WI38 (cell line): ENCODE data around the gene IMMP2L.

Source experiments
- H3K4me3 ChIP-seq: 2 replicates; pipeline ENCODE4 v1.5.1; 2011; ENCODE audit warnings: low read depth, mild to moderate bottlenecking, control low read depth, low read length
- TF ChIP-seq, protein P1 (sequence below): IDR thresholded peaks from 2 replicates; pipeline ENCODE4 v1.5.1; 2012; ENCODE audit warnings: low read depth, mild to moderate bottlenecking, control low read depth, low read length

The IMMP2L gene

GRCh38 chr7:111092406-111093236 lies 469.7 kb downstream of the IMMP2L start:
- TF ChIP-seq, protein P1, sequence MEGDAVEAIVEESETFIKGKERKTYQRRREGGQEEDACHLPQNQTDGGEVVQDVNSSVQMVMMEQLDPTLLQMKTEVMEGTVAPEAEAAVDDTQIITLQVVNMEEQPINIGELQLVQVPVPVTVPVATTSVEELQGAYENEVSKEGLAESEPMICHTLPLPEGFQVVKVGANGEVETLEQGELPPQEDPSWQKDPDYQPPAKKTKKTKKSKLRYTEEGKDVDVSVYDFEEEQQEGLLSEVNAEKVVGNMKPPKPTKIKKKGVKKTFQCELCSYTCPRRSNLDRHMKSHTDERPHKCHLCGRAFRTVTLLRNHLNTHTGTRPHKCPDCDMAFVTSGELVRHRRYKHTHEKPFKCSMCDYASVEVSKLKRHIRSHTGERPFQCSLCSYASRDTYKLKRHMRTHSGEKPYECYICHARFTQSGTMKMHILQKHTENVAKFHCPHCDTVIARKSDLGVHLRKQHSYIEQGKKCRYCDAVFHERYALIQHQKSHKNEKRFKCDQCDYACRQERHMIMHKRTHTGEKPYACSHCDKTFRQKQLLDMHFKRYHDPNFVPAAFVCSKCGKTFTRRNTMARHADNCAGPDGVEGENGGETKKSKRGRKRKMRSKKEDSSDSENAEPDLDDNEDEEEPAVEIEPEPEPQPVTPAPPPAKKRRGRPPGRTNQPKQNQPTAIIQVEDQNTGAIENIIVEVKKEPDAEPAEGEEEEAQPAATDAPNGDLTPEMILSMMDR = no peak
- H3K4me3 ChIP-seq = peak overlapping the region; percentile 66

- TF ChIP-seq, protein P1 = no peak
- peak overlapping the region; percentile 66 for H3K4me3 ChIP-seq
Measured at GRCh38 chr7:111091593-111092358, 470.5 kb downstream of the IMMP2L start.

- TF ChIP-seq, protein P1 = no peak
- H3K4me3 ChIP-seq = peak within 1 kb of the TSS; percentile 66
Measured at GRCh38 chr7:111090846-111091245, 471.4 kb downstream of the IMMP2L start, which contains the start of gene LRRN3. Gene LRRN3, plus strand, starts transcription at chr7:111091127. Its CDS starts 31,646 bp downstream, at chr7:111122773.

GRCh38 chr7:111089822-111090426 lies 472.4 kb downstream of the IMMP2L start:
- TF ChIP-seq, protein P1 = peak; percentile 53
- no peak overlapping the region for H3K4me3 ChIP-seq

DNA sequence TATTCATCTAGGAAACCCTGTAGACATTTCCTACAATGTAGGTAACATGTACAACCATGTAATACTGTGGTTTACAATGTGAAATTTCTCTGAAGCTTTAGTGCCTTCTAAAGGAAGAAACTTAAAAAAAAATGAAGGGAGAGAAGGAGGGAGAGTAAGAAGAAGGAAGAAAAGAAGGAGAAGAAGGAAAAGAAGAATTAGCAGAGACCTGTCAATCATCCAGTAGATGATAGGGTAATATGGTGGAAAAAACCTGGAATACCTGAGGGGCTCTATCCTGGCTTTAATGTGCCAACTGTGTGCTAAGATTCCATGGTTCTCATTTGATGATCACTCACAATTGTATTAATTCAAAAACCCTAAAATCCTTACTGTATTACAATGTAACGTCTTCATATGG lies 474.0 kb downstream of the IMMP2L start:
- no peak overlapping the region for H3K4me3 ChIP-seq
- TF ChIP-seq, protein P1 = no peak

GRCh38 chr7:111086532-111086931 lies 475.8 kb downstream of the IMMP2L start:
- TF ChIP-seq, protein P1 = no peak

More at GRCh38 chr7:111086532-111086931, 475.8 kb downstream of the IMMP2L start:
- H3K4me3 ChIP-seq = no peak overlapping the region
